SIG-M5 treated with dmso at 0.1 percent for 504 hours (cell line): Measurements from ENCODE around the gene RASAL1.

Experiments
- DNase-seq: peaks from one replicate; lab custom pipeline; 2025; ENCODE audit not compliant: unreplicated experiment; lab: John Stamatoyannopoulos, UW

RASAL1 gene

DNA sequence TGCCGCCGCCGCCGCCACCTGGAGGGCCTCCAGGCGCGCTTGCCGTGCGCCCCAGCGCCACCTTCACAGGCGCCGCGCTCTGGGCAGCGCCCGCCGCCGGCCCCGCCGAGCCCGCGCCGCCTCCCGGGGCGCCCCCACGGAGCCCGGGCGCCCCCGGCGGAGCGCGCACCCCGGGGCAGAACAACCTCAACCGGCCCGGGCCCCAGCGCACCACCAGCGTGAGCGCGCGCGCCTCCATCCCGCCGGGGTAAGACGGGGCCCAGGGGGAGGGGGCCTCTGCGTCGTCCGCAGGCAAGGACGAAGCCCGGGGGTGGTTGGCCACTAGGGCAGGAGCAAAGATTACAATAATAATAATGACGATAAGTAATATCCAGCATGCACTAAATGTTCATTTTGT lies 57.7 kb downstream of the RASAL1 start:
- DNase-seq: no peak

DNA sequence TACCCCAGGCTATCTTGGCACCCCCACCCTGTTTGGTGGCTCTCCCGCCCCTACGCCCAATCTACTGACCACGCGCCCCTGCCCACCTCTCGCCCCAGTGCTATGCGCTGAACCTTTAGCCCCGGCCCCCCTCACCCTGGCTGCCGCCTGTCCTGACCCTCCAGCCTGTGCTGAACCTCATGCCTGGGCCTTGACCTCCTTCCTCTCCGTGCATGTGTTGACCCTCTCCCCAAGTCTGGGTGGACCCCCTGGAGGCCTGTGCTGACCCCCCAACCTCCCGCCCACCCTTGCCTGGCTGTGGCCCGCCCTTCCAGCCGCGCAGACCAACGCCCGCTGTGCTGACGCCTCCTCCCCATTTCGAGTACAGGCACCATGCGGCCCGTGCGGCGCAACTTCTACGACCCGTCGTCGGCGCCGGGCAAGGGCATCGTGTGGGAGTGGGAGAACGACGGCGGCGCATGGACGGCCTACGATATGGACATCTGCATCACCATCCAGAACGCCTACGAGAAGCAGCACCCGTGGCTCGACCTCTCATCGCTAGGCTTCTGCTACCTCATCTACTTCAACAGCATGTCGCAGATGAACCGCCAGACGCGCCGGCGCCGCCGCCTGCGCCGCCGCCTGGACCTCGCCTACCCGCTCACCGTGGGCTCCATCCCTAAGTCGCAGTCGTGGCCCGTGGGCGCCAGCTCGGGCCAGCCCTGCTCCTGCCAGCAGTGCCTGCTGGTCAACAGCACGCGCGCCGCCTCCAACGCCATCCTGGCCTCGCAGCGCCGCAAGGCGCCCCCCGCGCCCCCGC lies 58.3 kb downstream of the RASAL1 start:
- DNase-seq: no peak

DNA sequence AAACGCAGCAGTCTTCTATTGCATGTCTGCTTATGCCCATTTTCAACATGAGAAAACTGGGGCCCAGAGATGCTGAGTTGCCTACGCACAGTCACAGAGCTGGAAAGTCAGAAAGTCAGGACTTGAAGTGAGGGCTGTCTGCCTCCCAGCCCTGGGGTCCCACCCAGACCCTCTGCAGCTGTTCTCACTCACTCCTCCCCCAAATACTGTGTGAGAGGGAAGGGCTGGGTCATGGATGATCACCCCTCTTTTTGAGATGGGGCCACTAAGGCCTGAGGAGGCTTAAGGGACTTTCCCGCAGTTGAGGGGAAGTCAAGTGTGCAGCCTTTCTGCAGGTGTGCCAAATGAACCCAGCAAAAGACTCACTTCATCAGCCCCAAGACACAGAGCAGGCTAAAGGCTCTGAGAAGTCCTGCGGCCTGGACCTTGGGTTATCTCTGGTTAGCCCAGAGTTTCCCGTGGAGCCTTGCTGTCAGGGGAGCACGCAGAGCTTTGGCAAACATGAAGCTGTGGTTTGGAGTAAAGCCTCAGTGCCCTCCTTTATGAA lies 60.4 kb downstream of the RASAL1 start:
- DNase-seq: no peak

DNA sequence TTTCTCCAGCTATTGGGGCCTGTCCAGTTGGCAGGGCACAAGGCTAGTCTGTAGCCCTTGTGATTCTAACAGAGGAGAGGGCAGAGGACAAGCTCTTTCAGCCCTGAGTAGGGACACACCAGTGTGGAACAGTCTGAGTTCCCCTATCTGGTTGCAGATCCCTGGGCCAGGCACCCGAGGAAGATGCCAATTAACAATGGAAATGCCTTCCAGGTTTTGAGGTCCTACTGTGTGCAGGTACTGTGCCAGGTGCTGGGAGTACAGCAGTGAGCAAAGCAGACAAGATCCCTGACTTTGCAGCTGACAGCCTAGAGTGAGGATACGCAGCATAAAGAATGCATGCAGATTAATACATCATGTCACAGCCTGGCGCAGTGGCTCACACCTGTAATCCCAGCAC lies 62.0 kb downstream of the RASAL1 start:
- DNase-seq: no peak

DNA sequence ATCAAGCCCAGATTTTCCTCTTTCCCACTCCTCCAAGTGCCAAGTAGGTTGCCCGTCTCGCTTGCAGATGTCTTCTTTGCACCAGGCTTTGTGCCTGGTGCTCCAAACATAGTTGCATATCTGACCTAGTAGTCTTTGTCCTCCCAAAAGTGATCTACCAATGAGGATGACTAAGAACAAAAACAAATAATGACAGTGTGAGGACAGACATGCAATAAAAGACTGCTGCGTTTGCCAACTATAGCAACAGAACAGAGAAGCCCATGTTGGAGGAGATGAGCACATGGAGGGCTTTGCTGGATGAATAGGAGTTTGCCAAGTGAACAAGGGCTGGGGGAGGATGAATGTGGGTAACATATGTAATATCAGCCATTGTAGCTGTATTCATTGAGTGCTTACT lies 63.4 kb downstream of the RASAL1 start:
- DNase-seq: no peak

DNA sequence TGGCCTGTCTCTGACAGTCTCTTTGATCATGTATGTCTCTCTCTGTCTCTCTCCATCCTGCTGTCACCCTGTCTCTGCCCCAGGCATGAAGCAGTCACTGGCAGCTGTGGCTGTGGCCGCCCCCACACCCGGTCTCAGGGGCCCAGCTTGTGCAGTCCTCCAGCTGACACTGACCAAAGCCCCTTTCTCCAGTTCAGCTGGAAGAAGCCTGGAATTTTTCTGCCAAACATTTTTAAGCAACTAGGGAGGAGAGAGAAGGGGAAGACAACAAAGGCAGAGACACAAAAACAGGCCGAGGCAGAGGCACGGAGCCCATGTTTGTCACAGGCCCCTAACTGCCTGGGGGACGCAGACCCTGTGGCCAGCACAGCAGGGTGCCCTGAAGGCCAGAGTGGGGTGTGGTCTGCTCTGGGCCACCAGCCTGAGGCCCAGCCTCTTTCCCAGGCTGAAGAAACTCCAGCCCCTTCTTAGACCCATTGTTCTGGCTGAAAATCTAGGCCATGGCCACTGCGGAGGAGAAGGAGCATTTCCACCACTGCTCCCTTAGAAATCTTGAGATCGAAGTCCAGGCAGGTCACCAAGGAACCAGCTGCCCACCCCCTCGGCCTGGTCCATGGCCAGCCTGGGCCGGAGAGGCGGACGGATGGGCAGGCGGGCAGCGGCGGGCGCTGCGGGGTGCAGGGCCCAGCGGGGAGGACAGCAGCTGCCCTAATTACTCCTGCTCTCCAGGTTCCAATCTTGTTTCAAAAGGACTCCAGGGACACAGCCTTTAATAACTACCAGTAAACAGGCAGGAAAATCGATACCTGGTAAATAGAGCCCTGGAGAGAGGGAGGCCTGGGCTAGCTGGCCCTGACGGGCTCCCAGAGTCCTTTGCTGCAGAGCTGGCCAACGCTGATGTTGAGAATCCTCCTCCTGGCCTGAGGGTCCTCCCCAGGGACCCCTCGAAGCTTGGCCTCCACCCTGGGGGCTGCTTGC lies 64.1 kb downstream of the RASAL1 start:
- DNase-seq: no peak

DNA sequence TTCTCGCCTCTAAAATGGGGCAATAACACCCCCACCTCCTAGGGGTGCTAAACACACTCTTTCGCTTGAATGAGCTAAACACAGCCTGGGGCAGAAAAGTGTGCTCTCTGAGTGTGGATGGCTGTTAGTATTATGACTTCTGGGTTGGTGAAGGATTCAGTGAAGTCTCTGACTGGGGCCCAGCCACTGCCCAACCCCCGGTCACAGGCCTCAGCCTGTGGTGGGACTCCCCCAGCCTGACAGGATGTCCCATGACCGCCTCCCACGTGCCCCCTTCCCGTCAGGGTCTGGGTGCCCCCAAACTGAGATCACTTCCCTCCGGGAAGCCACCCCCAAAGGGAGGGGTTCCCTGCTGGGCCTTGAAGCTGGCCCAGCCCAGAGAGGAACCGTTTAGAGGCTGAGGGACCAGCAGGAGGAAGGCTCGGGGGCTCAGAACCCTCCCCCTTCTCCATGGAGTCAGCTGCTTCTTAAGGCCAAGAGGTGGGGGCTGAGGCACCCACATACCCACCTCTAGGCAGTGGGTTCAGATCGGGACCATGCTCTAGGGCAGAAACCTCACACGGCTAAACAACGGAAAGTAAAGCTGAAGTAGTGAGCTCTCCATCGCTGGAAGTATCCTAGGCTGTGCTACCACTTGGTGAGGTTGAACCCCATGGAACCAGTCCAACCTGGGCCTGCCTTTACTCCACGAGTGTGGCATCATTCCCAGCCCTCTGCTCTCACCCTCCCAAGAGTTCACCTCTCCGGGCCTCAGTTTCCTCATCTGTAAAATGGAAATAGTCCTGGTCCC lies 65.2 kb downstream of the RASAL1 start:
- no peak for DNase-seq

DNA sequence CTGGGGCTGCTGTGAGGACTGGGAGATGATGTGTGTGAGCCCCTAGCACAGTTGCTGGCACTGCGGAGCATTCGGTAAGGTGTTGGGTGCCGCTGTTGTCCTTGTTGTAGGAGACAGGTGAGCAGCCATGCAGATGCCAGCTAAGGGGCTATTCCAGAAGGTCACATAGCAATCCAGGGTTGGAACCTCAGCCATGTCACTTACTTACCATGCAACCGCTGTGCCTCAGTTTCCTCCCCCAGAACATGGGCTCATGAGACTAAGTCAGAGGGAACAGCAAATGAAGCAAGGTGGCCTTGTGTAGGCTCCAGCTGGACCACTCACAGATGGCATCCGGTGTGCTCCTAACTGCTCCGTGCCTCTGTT lies 65.8 kb downstream of the RASAL1 start:
- DNase-seq: no peak

DNA sequence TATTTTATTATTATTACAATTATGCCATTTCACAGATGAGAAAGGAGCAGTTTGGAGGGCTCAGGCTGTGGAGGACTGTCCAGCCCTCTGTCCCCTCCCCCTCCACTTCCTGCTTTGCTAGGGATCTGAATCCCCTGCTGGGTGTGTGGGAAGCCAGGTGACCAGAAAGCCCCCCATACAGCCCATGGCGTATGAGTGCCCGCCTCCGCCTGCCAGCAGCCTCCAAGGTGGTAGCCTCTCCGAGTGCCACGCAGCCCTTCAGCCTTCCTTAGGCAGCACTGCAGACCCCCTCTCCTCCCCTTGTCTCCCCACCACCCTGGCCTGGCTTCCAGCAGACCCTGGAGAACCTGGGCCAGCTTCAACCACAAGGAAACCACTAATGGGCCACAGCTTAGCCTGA lies 66.4 kb downstream of the RASAL1 start:
- no peak for DNase-seq

DNA sequence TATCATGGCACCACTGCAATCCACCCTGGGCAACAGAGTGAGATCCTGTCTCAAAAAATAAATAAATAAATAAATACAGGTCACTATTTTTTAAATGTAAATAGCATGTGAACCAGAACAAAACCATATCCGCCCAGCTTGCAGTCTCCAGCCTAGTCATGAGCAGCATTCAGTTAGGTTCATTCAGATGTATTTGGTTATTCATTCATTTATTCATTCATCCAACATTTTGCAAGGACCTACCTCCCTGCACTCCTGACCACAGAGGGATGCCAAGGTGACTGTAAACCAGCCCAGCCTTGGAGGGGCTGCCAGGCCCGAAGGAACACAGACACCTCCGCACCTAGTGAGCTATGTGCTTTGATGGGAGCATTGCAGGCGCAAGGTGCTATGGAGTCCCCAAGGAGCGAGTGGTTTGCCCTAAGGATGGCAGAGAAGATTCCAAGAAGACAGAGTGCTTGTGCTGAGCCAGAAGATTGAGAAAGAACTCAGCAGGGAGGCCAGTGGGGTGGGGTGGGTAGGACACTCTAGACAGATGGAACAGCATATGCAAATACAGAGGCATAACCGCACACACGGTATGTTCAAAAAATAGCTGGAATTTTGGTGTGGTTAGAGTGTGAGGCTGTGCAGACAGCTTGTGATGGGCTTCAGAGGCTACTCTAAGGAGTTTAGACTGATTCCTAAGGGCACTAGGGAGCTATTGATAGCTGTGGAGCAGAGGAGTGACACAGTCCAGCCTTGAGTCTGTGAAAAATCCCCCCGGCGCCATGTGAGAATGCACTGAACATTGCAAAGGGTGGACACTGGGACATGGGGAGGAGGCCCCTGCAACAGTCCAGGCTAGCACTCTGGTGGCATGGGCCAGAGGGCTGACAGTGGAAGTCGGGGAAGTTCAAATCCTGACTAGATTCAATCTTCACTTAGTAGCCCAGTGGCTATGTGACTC lies 67.3 kb downstream of the RASAL1 start:
- no peak for DNase-seq

DNA sequence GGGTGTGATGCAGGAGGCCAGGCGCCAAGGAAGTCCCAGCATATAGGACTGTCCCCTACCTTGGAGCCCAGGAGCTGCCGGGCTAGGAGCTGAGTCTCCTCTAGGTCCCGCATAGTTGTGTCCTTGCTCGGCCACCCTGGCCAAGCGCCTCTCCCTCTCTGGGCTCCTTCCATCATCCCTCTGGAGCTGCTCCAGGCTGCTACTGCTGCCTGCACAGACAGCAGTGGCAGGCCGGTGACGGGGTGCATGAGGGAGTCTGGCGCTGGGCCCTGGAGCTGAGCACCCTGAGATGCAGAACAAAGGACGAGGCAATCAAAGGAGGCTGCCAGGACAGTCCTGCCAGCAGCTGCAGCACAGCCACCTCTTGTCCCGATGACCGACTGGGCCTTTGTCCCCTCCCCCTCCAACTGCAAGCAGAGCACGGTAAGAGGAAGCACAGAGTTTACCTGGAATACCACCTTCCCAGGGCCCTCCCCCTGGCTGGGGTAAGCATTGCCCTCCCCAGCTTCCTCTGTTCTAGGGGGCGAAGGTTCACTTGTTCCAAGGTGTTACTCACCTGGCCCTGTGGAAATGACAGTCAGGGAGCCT lies 68.7 kb downstream of the RASAL1 start:
- DNase-seq: no peak

DNA sequence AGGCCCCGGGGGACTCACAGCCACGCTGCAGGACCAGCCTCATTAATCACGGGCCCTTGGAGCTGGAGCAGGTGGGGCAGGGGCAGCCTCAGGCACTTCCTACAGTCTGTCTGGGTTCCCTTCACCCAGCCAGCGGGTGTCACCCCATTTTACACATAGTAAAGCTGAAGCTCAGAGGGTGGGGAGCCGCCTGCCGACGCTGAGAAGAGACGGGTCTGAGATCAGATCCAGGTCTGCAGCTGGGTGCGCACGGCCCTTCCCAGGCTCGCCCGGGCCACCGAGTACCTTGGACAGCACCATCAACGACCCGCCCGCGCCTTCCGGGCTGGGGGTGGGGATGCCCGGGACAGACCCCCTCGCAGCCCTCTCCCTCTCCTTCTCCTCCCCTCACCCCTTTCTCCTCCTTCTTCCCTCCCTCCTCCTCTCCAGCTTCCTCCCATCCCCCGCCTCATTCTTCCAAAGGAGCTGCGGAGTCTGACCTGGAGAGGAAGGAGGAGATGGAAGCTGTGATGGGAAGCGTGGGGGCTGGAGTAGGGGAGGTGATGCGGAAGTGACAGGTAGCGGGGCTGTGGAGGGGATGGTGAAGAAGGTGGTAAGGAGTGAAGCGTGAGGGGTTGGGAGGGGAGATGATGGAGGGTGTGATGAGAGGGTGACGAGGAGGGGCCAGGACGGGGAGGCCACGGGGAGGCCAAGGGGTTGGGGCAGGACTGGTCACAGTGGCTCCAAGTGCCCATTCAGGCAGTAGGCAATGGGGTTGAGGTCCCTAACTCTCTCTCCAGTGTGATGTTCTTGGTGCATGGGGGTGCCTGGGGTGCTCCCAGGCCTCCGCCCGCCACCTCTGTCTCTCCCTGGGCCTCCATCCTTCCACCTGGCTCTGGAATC lies 70.2 kb downstream of the RASAL1 start:
- no peak for DNase-seq

DNA sequence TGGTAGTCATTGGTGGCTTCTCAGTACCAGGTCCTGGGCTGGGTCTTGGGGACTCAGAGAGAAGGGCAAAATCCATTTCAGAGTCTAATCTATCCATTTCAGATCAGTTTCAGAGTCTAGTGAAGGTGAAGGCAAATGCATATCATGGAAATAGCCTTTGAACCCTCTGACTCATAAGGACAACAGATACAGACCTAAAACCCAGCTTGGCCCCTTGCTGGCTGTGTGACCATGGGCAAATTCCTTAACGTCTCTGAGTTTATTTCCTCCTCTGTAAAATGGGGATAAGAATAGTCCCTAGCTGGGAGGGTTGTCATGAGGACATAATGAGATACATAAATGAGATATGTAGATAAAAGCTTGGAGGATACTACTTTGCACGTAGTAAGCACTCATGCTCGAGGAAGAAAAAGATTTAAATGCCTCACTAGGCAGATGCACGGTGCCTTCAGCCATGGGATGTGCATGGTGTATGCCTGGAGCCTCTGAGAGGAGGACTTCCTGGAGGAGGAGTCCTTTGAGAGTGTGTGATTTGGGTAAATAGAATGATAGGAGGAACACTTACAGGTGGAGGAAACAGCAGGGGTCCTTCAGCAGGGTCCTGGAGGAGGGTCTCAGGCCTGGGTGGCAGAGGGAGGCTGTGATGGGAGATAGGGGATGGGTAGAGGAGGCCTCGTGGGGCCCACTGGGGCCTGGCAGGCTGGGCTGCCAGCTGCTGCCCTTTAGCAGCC lies 71.0 kb downstream of the RASAL1 start:
- DNase-seq: no peak

DNA sequence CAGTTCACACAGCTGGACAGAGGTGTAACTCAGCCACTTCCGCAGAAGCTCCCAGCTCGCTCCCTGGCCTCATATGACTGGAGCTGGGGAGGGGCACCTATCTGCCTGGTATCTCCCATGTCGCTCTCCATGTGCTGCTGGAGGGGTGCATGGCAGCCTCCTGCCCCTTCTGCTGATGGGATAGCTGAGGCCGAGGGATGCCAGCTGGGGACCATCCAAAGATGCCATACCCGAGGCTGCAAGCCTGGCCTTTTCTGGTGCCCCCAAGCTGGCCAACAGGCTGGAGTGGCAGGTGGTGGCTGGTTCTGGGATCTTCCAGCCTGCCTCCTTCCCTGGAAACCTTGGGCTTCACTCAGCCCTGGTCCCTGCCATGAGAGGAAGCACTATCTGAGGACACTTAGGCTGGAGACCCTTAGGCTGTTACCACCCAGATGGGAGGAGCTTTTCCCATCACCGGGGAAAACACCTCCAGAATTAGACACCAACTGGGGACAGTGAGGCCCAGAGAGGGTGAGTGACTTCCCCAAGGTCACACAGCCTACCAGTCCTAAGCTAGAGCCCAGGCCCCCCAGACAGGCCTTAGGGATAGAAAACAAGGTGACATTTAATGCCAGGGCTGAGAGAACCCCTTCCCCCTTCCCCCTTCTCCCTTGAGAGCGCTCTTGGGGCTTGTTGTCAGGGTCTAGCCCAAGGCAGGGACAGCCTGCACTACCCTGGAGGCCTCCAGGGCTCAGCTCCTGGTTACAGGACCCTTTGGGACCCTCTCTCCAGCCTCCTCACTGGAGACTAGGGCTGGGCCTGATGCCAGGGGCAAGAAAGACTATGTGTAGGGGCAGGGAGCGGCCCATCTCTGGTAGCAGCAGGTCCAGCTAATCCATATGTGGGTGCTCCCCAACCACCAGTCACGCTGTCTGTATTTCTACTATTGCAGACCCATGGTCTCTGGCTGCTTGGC lies 71.9 kb downstream of the RASAL1 start:
- DNase-seq: no peak

DNA sequence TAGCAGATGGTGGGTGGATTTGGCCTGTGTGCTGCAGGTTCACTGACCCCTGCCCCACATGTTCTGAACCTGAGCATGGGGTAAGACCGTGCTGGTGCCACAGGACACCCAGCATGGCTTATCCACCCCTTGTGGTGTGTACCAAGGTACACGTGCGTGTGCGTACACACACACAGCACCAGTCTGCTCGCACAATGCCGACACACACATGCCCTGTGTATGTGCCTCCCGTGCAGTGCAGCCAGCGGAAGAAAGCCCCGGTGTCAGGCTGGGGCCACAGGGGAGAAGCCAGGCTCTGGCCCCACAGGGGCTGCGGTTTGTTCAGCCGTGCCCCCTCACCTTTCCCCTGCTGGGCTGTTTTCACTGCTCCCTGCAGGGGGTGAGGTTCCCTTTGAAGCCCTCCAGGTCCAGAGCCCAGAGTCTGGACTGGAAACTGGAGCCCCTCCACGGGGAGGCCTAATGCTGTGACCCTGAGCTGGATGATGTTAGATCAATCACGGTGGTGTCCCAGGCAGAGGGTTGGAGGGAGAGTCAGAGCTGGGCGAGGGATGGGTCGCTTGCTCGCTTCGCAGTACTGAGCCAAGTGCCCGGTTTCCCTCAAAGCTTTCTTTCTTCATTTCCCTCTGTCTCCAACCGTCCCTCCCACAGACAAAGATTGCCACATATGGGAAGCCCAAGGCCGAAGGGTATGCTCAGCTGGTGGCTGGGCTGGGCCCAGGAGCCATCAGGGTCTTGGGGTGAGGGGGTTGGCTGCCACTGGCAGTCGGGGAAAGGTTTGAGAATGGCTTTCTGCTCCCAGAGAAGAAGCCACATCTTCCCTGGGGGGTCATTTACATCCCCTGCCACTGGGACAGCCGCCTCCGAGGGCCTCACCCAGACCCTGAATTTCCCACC lies 72.8 kb downstream of the RASAL1 start:
- DNase-seq: no peak
